Measurements from ENCODE around the gene NDUFB3. TPM values are rescaled to one million over a fixed set of nuclear protein-coding genes. Genes with fewer than 3 reads are reported as not detected.
"Not testable (repeated sequence)": the region's sequence is repeated elsewhere in the genome, so short reads cannot be mapped to it uniquely, and the experiment has no call there.

Gene NDUFB3
- total and polyA plus RNA-seq, 2 donors (not counting 1 experiment from before 2014, with no cell fraction given), result 13.0 to 44.7 TPM

DNA sequence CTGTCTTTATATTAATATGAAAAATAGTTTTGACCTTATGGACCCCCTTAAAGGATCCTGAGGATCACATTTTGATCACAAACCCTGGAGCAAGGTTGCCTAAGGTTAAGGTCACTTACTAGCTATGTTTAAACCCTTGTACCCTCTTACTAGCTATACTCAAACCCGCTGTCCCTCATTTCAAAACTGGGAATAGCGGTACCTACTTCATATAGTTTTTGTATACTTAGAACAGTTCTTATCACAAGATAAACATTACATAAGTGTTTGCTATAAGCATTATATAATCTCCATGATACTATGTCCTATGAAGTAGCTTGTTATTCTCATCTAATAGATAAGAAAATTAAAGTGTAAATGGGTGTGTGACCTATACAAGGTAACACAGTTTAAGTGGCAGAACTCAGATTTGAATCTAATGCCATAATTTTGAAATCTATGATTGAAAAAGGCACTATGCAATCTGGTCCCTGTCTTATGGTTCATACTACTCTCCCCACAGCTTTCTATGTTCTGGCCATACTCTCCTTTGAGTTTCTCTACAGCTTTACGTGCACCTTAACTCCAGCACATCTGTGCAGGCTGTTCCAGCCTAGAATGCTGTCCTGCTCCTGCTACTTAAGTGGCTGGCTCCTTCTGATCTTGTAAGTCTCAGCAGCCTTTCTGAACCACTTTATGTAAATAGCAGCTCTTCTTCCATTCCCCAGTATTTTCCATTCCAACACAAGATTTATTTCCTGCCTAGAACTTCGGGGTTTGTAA, 30.8 kb upstream of the NDUFB3 start:
- Histone ChIP-seq H3K27me3 (replicated peaks in 1 of 4; ENCODE audit: control extremely low read depth in 1 of 4, control insufficient read depth in 3 of 4, insufficient read depth in 4 of 4, low read length in 3 of 4) (no peaks in the 10 kb centered on the region), H3K4me2 (replicated peaks; ENCODE audit: low read depth, low read length, poor library complexity, severe bottlenecking) (no peak overlapping the region), H3K4me3 (ENCODE audit: control extremely low read depth in 1 of 5, extremely low read depth in 1 of 5, insufficient read depth in 1 of 5, low read depth in 2 of 5, low read length in 4 of 5) (no peak overlapping the region), H3K9ac (ENCODE audit: low read length) (no peak overlapping the region), H3K4me1 (ENCODE audit: control insufficient read depth in 2 of 2, insufficient read depth in 2 of 2, low read length in 2 of 2) (no peaks in the 10 kb centered on the region), H2AFZ (ENCODE audit: insufficient read depth, low read depth, low read length, poor library complexity, severe bottlenecking) (no peak overlapping the region), H3K79me2 (ENCODE audit: control insufficient read depth, insufficient read depth, low read length) (peaks cover 31% of the 10 kb centered on the region), H3K27ac (ENCODE audit: low read length in 2 of 2) (no peak overlapping the region), H3K9me3 (ENCODE audit: control extremely low read depth in 1 of 3, control insufficient read depth in 2 of 3, insufficient read depth in 1 of 3, low read length in 2 of 3) (peaks cover 0 to 1% (median 0%) of the 10 kb centered on the region in 3 donors), H4K20me1 (ENCODE audit: control insufficient read depth, insufficient read depth, low read length, poor library complexity, severe bottlenecking) (peaks cover 4% of the 10 kb centered on the region), H3K36me3 (replicated peaks in 1 of 2; ENCODE audit: control extremely low read depth in 1 of 2, control insufficient read depth in 1 of 2, extremely low read depth in 1 of 2, insufficient read depth in 2 of 2, low read length in 1 of 2) (peaks cover 8 to 12% of the 10 kb centered on the region in 2 experiments)
- WGBS (ENCODE audit: insufficient coverage), result 92% methylated on average over 1 of the region's 4 CpGs
- ChIA-PET CTCF (no interaction called here), POLR2A (no interaction called here)
- Mint-ChIP-seq H3K4me1 (peaks cover 5% of the 10 kb centered on the region), H3K27me3 (no peaks in the 10 kb centered on the region), H3K27ac (no peak overlapping the region), H3K9me3 (ENCODE audit: insufficient read depth) (peaks cover 3% of the 10 kb centered on the region), H3K4me3 (no peak overlapping the region)
- TF ChIP-seq, protein P1, sequence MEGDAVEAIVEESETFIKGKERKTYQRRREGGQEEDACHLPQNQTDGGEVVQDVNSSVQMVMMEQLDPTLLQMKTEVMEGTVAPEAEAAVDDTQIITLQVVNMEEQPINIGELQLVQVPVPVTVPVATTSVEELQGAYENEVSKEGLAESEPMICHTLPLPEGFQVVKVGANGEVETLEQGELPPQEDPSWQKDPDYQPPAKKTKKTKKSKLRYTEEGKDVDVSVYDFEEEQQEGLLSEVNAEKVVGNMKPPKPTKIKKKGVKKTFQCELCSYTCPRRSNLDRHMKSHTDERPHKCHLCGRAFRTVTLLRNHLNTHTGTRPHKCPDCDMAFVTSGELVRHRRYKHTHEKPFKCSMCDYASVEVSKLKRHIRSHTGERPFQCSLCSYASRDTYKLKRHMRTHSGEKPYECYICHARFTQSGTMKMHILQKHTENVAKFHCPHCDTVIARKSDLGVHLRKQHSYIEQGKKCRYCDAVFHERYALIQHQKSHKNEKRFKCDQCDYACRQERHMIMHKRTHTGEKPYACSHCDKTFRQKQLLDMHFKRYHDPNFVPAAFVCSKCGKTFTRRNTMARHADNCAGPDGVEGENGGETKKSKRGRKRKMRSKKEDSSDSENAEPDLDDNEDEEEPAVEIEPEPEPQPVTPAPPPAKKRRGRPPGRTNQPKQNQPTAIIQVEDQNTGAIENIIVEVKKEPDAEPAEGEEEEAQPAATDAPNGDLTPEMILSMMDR (IDR thresholded peaks at IDR 0.05), result no peak
- no peak for TF ChIP-seq EZH2 (IDR thresholded peaks at IDR 0.05; ENCODE audit: borderline replicate concordance, insufficient read depth, low read depth, low read length, poor library complexity, severe bottlenecking)
- intact Hi-C loops (cut with micrococcal nuclease), result no loop called here
- DNase-seq (no peak), ATAC-seq (ENCODE audit: low read depth) (no peak)

DNA sequence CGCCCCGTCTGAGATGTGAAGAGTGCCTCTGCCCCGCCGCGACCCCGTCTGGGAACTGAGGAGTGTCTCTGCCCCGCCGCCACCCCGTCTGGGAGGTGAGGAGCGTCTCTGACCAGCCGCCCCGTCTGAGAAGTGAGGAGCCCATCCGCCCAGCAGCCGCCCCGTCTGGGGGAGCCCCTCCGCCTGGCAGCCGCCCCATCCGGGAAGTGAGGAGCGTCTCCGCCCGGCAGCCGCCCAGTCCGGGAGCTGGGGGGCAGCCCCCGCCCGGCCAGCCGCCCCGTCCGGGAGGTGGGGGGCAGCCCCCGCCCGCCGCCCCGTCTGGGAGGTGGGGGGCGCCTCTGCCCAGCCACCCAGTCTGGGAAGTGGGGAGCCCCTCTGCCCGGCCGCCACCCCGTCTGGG, 29.4 kb upstream of the NDUFB3 start:
- H3K9ac ChIP-seq (ENCODE audit: low read length); ATAC-seq (ENCODE audit: low read depth); H3K27ac ChIP-seq (ENCODE audit: low read length in 2 of 2); H3K27me3 ChIP-seq (replicated peaks in 1 of 4; ENCODE audit: control extremely low read depth in 1 of 4, control insufficient read depth in 3 of 4, insufficient read depth in 4 of 4, low read length in 3 of 4); H3K4me3 ChIP-seq (ENCODE audit: control extremely low read depth in 1 of 5, extremely low read depth in 1 of 5, insufficient read depth in 1 of 5, low read depth in 2 of 5, low read length in 4 of 5); POLR2A ChIA-PET; H3K9me3 ChIP-seq (ENCODE audit: control extremely low read depth in 1 of 3, control insufficient read depth in 2 of 3, insufficient read depth in 1 of 3, low read length in 2 of 3); H3K9me3 Mint-ChIP-seq (ENCODE audit: insufficient read depth); intact Hi-C loops (cut with micrococcal nuclease); H3K4me2 ChIP-seq (replicated peaks; ENCODE audit: low read depth, low read length, poor library complexity, severe bottlenecking); H3K27me3 Mint-ChIP-seq; H3K4me3 Mint-ChIP-seq; DNase-seq; H2AFZ ChIP-seq (ENCODE audit: insufficient read depth, low read depth, low read length, poor library complexity, severe bottlenecking); CTCF ChIA-PET; H3K4me1 ChIP-seq (ENCODE audit: control insufficient read depth in 2 of 2, insufficient read depth in 2 of 2, low read length in 2 of 2); H3K4me1 Mint-ChIP-seq; H3K27ac Mint-ChIP-seq: not testable (repeated sequence)
- Histone ChIP-seq H4K20me1 (ENCODE audit: control insufficient read depth, insufficient read depth, low read length, poor library complexity, severe bottlenecking) (peaks cover 14% of the 10 kb centered on the region), H3K36me3 (replicated peaks in 1 of 2; ENCODE audit: control extremely low read depth in 1 of 2, control insufficient read depth in 1 of 2, extremely low read depth in 1 of 2, insufficient read depth in 2 of 2, low read length in 1 of 2) (peaks cover 8 to 12% of the 10 kb centered on the region in 2 experiments), H3K79me2 (ENCODE audit: control insufficient read depth, insufficient read depth, low read length) (peaks cover 45% of the 10 kb centered on the region)
- WGBS (ENCODE audit: insufficient coverage), result 98% methylated on average over 22 of the region's 36 CpGs

DNA sequence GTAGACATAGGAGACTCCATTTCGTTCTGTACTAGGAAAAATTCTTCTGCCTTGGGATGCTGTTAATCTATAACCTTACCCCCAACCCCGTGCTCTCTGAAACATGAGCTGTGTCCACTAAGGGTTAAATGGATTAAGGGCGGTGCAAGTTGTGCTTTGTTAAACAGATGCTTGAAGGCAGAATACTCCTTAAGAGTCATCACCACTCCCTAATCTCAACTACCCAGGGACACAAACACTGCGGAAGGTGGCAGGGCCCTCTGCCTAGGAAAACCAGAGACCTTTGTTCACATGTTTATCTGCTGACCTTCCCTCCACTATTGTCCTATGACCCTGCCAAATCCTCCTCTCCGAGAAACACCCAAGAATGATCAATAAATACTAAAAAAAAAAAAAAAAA, 28.8 kb upstream of the NDUFB3 start:
- H3K4me3 Mint-ChIP-seq; H3K27ac Mint-ChIP-seq; CTCF ChIA-PET; H3K4me3 ChIP-seq (ENCODE audit: control extremely low read depth in 1 of 5, extremely low read depth in 1 of 5, insufficient read depth in 1 of 5, low read depth in 2 of 5, low read length in 4 of 5); DNase-seq; ATAC-seq (ENCODE audit: low read depth); H3K27me3 ChIP-seq (replicated peaks in 1 of 4; ENCODE audit: control extremely low read depth in 1 of 4, control insufficient read depth in 3 of 4, insufficient read depth in 4 of 4, low read length in 3 of 4); H3K9ac ChIP-seq (ENCODE audit: low read length); H3K4me2 ChIP-seq (replicated peaks; ENCODE audit: low read depth, low read length, poor library complexity, severe bottlenecking); H3K27me3 Mint-ChIP-seq; H3K4me1 ChIP-seq (ENCODE audit: control insufficient read depth in 2 of 2, insufficient read depth in 2 of 2, low read length in 2 of 2); H3K9me3 ChIP-seq (ENCODE audit: control extremely low read depth in 1 of 3, control insufficient read depth in 2 of 3, insufficient read depth in 1 of 3, low read length in 2 of 3); H2AFZ ChIP-seq (ENCODE audit: insufficient read depth, low read depth, low read length, poor library complexity, severe bottlenecking); H3K9me3 Mint-ChIP-seq (ENCODE audit: insufficient read depth); POLR2A ChIA-PET; intact Hi-C loops (cut with micrococcal nuclease); H3K27ac ChIP-seq (ENCODE audit: low read length in 2 of 2); H3K4me1 Mint-ChIP-seq: not testable (repeated sequence)
- peaks cover 8 to 12% of the 10 kb centered on the region in 2 experiments for H3K36me3 ChIP-seq (replicated peaks in 1 of 2; ENCODE audit: control extremely low read depth in 1 of 2, control insufficient read depth in 1 of 2, extremely low read depth in 1 of 2, insufficient read depth in 2 of 2, low read length in 1 of 2)
- WGBS (ENCODE audit: insufficient coverage), result no CpG with 5 or more reads among the region's 5 CpGs
- H4K20me1 ChIP-seq (ENCODE audit: control insufficient read depth, insufficient read depth, low read length, poor library complexity, severe bottlenecking), result peaks cover 14% of the 10 kb centered on the region
- H3K79me2 ChIP-seq (ENCODE audit: control insufficient read depth, insufficient read depth, low read length), result peaks cover 51% of the 10 kb centered on the region
